HepG2 (cell line): ENCODE data around the gene NECAP2.

Experiments
- ONECUT2 ChIP-seq: sonication (generic); formaldehyde crosslinking; IDR thresholded peaks from 2 replicates; pipeline ENCODE4 v1.4.0; 2020; ENCODE audit warnings: missing genetic modification reagents
- UBTF ChIP-seq: sonication (generic); formaldehyde crosslinking; IDR thresholded peaks from 2 replicates; pipeline ENCODE4 v1.4.0; 2020; ENCODE audit warnings: mild to moderate bottlenecking, missing genetic modification reagents

GRCh38 chr1:16392740-16393569, 47.6 kb upstream of the NECAP2 start:
- TF ChIP-seq ONECUT2: no peak
- no peak for TF ChIP-seq UBTF
